ENCODE measurements around the gene ERICH2. TPM values are rescaled to one million over a fixed set of nuclear protein-coding genes. Genes with fewer than 3 reads are reported as not detected.
"Not testable (repeated sequence)": the region's sequence is repeated elsewhere in the genome, so short reads cannot be mapped to it uniquely, and the experiment has no call there.

Gene ERICH2
- total and polyA plus RNA-seq, 11 donors, result 0.22 to 3.4 (median 0.98) TPM; not detected in 4

DNA sequence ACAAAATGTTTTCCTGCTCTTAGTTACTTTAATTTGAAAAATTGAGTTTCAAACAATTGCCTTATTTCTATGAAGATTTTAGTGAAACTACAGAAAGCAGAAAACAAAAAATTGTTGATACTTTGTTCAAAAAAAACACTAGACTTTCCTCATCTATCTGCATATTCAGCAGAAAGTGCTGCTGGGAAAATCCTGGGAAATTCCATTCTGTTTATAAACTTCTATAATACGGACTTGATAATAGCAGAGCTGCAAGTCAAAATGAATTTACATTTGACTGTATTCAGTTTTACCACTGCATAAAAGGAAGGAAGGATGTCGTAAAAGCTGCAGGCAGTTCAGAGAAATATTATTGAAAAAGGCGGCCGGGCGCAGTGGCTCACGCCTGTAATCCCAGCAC, 24.9 kb upstream of the ERICH2 start:
- ATAC-seq, result no peak
- no peak for TF ChIP-seq CTCF (IDR thresholded peaks at IDR 0.05)
- TF ChIP-seq POLR2A (IDR thresholded peaks at IDR 0.05), result no peak

DNA sequence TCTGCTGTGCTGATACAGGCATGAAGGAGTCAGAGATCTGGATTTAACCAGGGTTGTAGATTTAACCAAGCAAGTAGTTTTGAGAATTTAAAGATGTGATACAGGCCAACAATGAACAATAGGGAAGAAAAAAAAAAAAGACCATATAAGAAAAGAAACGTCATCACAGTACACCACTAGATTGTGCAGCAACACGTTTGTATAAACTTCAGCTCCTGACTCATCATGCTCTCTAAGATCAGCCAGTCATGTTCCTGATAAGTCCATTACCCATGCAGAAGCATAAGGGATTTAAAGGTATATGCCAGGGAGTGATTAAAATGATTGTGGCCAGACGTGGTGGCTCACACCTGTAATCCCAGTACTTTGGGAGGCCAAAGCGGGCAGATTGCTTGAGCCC, 22.3 kb upstream of the ERICH2 start:
- intact Hi-C loops (cut with DNase I), result no loop called here
- WGBS, 4 donors, result 52 to 62% (median 53%) methylated on average over 4 of the region's 4 CpGs
- no peak for TF ChIP-seq CTCF (IDR thresholded peaks at IDR 0.05)
- no peak for TF ChIP-seq POLR2A (IDR thresholded peaks at IDR 0.05)

More for the DNA sequence above, 24.9 kb upstream of the ERICH2 start:
- no peak overlapping the region for H3K27ac ChIP-seq
- H3K27me3 ChIP-seq, result peaks cover 0 to 33% (median 3%) of the 10 kb centered on the region in 9 donors
- DNase-seq, result no peak
- WGBS, 4 donors, result 55 to 68% (median 60%) methylated on average over 6 of the region's 6 CpGs
- no peaks in the 10 kb centered on the region for H3K36me3 ChIP-seq
- intact Hi-C loops (cut with DNase I), result no loop called here
- H3K4me1 ChIP-seq, result peaks cover 0 to 4% (median 0%) of the 10 kb centered on the region in 12 donors
- H3K9me3 ChIP-seq, result peaks cover 0 to 3% (median 0%) of the 10 kb centered on the region in 12 donors
- no peak overlapping the region for H3K4me3 ChIP-seq

GRCh38 chr2:170751555-170751954, 18.6 kb upstream of the ERICH2 start:
- peak in 1 of 4 donors; percentile 59 for ATAC-seq
- H3K9me3 ChIP-seq; H3K36me3 ChIP-seq; H3K4me3 ChIP-seq; H3K4me1 ChIP-seq; intact Hi-C loops (cut with DNase I); DNase-seq; H3K27ac ChIP-seq: not testable (repeated sequence)
- 88 to 92% (median 89%) methylated on average over 12 of the region's 12 CpGs for WGBS, 4 donors
- peaks cover 0 to 14% (median 0%) of the 10 kb centered on the region in 9 donors for H3K27me3 ChIP-seq

More for the DNA sequence above, 22.3 kb upstream of the ERICH2 start:
- H3K4me1 ChIP-seq, result peaks cover 0 to 4% (median 0%) of the 10 kb centered on the region in 12 donors
- no peak overlapping the region for H3K4me3 ChIP-seq
- DNase-seq, result no peak
- H3K36me3 ChIP-seq, result no peaks in the 10 kb centered on the region
- no peak for ATAC-seq
- peaks cover 0 to 27% (median 0%) of the 10 kb centered on the region in 9 donors for H3K27me3 ChIP-seq
- peaks cover 0 to 3% (median 0%) of the 10 kb centered on the region in 12 donors for H3K9me3 ChIP-seq
- no peak overlapping the region for H3K27ac ChIP-seq

DNA sequence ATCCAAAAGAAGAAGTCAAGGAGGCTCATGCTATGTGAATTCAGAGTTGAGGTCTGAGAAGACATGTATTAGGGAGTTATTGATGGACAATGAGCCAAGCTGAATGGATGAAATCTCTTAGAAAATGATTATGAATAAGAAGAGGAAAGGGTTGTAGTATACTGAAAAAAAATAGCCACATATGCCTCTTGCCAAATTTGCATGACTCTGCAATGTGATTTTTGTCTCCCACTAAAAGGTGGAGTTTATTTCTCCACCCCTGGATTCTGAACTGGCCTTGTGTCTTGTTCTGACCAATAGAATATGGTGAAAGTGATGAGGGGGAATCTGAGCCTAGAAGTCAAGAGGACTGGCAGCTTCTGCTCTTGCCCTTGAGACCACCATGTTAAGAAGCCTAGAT, 8.6 kb upstream of the ERICH2 start:
- ATAC-seq (no peak), DNase-seq (no peak)
- Histone ChIP-seq H3K27me3 (peaks cover 0 to 6% (median 0%) of the 10 kb centered on the region in 9 donors), H3K4me3 (no peak overlapping the region), H3K36me3 (no peaks in the 10 kb centered on the region), H3K27ac (no peak overlapping the region), H3K4me1 (no peaks in the 10 kb centered on the region), H3K9me3 (no peaks in the 10 kb centered on the region)
- TF ChIP-seq POLR2A (IDR thresholded peaks at IDR 0.05), result no peak
- no peak for TF ChIP-seq CTCF (IDR thresholded peaks at IDR 0.05)
- intact Hi-C loops (cut with DNase I), result no loop called here

DNA sequence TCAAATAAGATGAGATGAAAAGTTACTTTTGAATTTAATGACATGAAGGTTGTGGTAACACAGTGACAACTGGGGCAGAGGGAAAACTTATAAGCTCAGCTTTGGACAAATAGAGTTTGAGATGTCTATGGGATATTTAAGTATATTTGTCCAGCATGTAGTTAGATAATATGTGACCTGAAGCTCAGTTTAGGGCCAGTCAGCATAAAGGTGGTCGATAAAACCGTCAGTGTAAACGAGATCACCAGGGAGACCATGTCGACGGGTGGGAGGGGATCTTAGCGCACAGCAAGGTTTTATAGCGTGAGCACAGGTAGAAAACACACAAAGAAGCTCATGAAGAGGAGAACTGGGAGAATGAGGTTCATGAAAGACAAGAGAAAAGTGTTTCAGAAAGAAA, 7.4 kb upstream of the ERICH2 start:
- Histone ChIP-seq H3K27me3 (peaks cover 0 to 6% (median 0%) of the 10 kb centered on the region in 9 donors), H3K9me3 (no peaks in the 10 kb centered on the region), H3K4me1 (no peaks in the 10 kb centered on the region), H3K27ac (no peak overlapping the region), H3K4me3 (no peak overlapping the region), H3K36me3 (no peaks in the 10 kb centered on the region)
- intact Hi-C loops (cut with DNase I), result no loop called here
- no peak for DNase-seq
- TF ChIP-seq CTCF (IDR thresholded peaks at IDR 0.05) (no peak), POLR2A (IDR thresholded peaks at IDR 0.05) (no peak)
- no peak for ATAC-seq
- WGBS, 4 donors, result 69 to 76% (median 74%) methylated on average over 7 of the region's 7 CpGs

Data from heart left ventricle (tissue), 16 donors.